Trophoblast cell (in vitro differentiated cells and primary cell): ENCODE measurements around the gene WNT4.

ENCODE experiments used
- DNase-seq, 2 donors: peaks; one replicate each; pipeline ENCODE4 v3.0.0-alpha.2; 2016
- H2AFZ ChIP-seq: 2 replicates; pipeline ENCODE4 v1.6.1; 2013; ENCODE audit warnings: low read length, moderate library complexity, mild to moderate bottlenecking; ENCODE audit not compliant: insufficient read depth, poor library complexity
- H2AK5ac ChIP-seq: 2 replicates; pipeline ENCODE4 v1.6.1; 2013; ENCODE audit warnings: mild to moderate bottlenecking, low read length
- H2BK120ac ChIP-seq: 2 replicates; pipeline ENCODE4 v1.6.1; 2013; ENCODE audit warnings: low read length, mild to moderate bottlenecking, moderate library complexity; ENCODE audit not compliant: insufficient read depth, poor library complexity
- H2BK12ac ChIP-seq: 2 replicates; pipeline ENCODE4 v1.6.1; 2013; ENCODE audit warnings: mild to moderate bottlenecking, low read length, moderate library complexity
- H2BK5ac ChIP-seq: 2 replicates; pipeline ENCODE4 v1.6.1; 2013; ENCODE audit warnings: low read length, low read depth, moderate library complexity, mild to moderate bottlenecking; ENCODE audit not compliant: poor library complexity
- H3K14ac ChIP-seq: 2 replicates; pipeline ENCODE4 v1.6.1; 2013; ENCODE audit warnings: mild to moderate bottlenecking, low read length
- H3K18ac ChIP-seq: 2 replicates; pipeline ENCODE4 v1.6.1; 2013; ENCODE audit warnings: mild to moderate bottlenecking, low read length
- H3K23ac ChIP-seq: 2 replicates; pipeline ENCODE4 v1.6.1; 2013; ENCODE audit warnings: low read length
- H3K27ac ChIP-seq: 2 replicates; pipeline ENCODE4 v1.5.1; 2013; ENCODE audit warnings: low read depth, mild to moderate bottlenecking, inconsistent platforms, low read length, moderate library complexity
- H3K27me3 ChIP-seq: 2 replicates; pipeline ENCODE4 v1.6.1; 2013; ENCODE audit warnings: inconsistent platforms, mild to moderate bottlenecking, low read length, moderate library complexity; ENCODE audit not compliant: insufficient read depth
- H3K36me3 ChIP-seq, 2 experiments: 1 replicate in 1 of 2; 2 replicates in 1 of 2; pipeline ENCODE4 v1.6.1; 2013; ENCODE audit warnings: low read length in 2 of 2, mild to moderate bottlenecking in 2 of 2, moderate library complexity in 1 of 2; ENCODE audit not compliant: insufficient read depth in 2 of 2, control insufficient read depth in 1 of 2
- H3K4ac ChIP-seq: 2 replicates; pipeline ENCODE4 v1.6.1; 2013; ENCODE audit warnings: low read depth, mild to moderate bottlenecking, low read length, moderate library complexity
- H3K4me1 ChIP-seq, 2 experiments: 1 replicate in 1 of 2; 2 replicates in 1 of 2; pipeline ENCODE4 v1.6.1; 2013; ENCODE audit warnings: low read length in 2 of 2, mild to moderate bottlenecking in 2 of 2, moderate library complexity in 1 of 2; ENCODE audit not compliant: insufficient read depth in 2 of 2, control insufficient read depth in 1 of 2
- H3K4me2 ChIP-seq: 2 replicates; pipeline ENCODE4 v1.6.1; 2013; ENCODE audit warnings: inconsistent platforms, mild to moderate bottlenecking, low read length, moderate library complexity
- H3K4me3 ChIP-seq: 2 replicates; pipeline ENCODE4 v1.5.1; 2013; ENCODE audit warnings: mild to moderate bottlenecking, low read depth, low read length, inconsistent platforms
- H3K79me1 ChIP-seq: one replicate; pipeline ENCODE4 v1.6.1; 2013; ENCODE audit warnings: low read length
- H3K79me2 ChIP-seq: 2 replicates; pipeline ENCODE4 v1.6.1; 2013; ENCODE audit warnings: low read length, mild to moderate bottlenecking; ENCODE audit not compliant: control insufficient read depth, insufficient read depth, poor library complexity
- H3K9ac ChIP-seq: 2 replicates; pipeline ENCODE4 v1.6.1; 2013; ENCODE audit warnings: mild to moderate bottlenecking, low read length
- H3K9me3 ChIP-seq: 2 replicates; pipeline ENCODE4 v1.6.1; 2013; ENCODE audit warnings: low read depth, mild to moderate bottlenecking, control low read depth, inconsistent platforms, low read length; ENCODE audit not compliant: insufficient read depth
- H4K12ac ChIP-seq: 2 replicates; pipeline ENCODE4 v1.6.1; 2013; ENCODE audit warnings: low read depth, mild to moderate bottlenecking, low read length, moderate library complexity
- H4K8ac ChIP-seq: 2 replicates; pipeline ENCODE4 v1.6.1; 2013; ENCODE audit warnings: low read depth, mild to moderate bottlenecking, low read length, moderate library complexity
- H4K91ac ChIP-seq: one replicate; pipeline ENCODE4 v1.6.1; 2013; ENCODE audit warnings: low read depth, mild to moderate bottlenecking, low read length, moderate library complexity
- WGBS: extraction: QIAGEN DNeasy Blood & Tissue Kit; methylation state at CpG from one replicate; pipeline ENCODE4 v1.1.7; 2013; ENCODE audit warnings: missing lambda C conversion rate; ENCODE audit not compliant: insufficient read length, insufficient coverage; ENCODE audit errors: extremely low coverage; 5-methylcytosine and 5-hydroxymethylcytosine counted together

The WNT4 gene

GRCh38 chr1:22124592-22125229 lies 18.2 kb downstream of the WNT4 start:
- Histone ChIP-seq H3K79me1 (peaks cover 11% of the 10 kb centered on the region), H3K36me3 (peaks cover 25 to 26% of the 10 kb centered on the region in 2 experiments), H4K8ac (no peak overlapping the region), H3K4ac (no peak overlapping the region), H4K91ac (no peak overlapping the region), H2BK5ac (no peak overlapping the region), H3K27me3 (no peaks in the 10 kb centered on the region), H3K79me2 (peaks cover 5% of the 10 kb centered on the region), H3K23ac (no peak overlapping the region), H3K27ac (no peak overlapping the region), H2AK5ac (no peak overlapping the region), H3K18ac (no peak overlapping the region), H2BK120ac (no peak overlapping the region), H3K9me3 (peaks cover 2% of the 10 kb centered on the region), H2BK12ac (peak overlapping the region; percentile 7), H3K4me1 (peaks cover 22 to 33% of the 10 kb centered on the region in 2 experiments), H3K9ac (no peak overlapping the region), H3K14ac (no peak overlapping the region), H4K12ac (no peak overlapping the region), H3K4me3 (no peak overlapping the region), H3K4me2 (no peak overlapping the region), H2AFZ (no peak overlapping the region)
- no CpG with 5 or more reads among the region's 8 CpGs for WGBS
- no peak for DNase-seq

- no peak overlapping the region for H3K4ac ChIP-seq
- H2AK5ac ChIP-seq, result no peak overlapping the region
- H3K27ac ChIP-seq, result no peak overlapping the region
- H4K91ac ChIP-seq, result peak overlapping the region; percentile 7
- H3K4me2 ChIP-seq, result no peak overlapping the region
- no peaks in the 10 kb centered on the region for H3K9me3 ChIP-seq
- H3K23ac ChIP-seq, result no peak overlapping the region
- no peak overlapping the region for H4K8ac ChIP-seq
- H3K18ac ChIP-seq, result peak overlapping the region; percentile 25
- no peak overlapping the region for H2AFZ ChIP-seq
- no peak overlapping the region for H2BK5ac ChIP-seq
- H3K9ac ChIP-seq, result no peak overlapping the region
- DNase-seq, result no peak
- H3K4me1 ChIP-seq, result peaks cover 22 to 33% of the 10 kb centered on the region in 2 experiments
- H3K79me2 ChIP-seq, result peaks cover 5% of the 10 kb centered on the region
- no peak overlapping the region for H4K12ac ChIP-seq
- no CpG with 5 or more reads among the region's 9 CpGs for WGBS
- no peaks in the 10 kb centered on the region for H3K27me3 ChIP-seq
- peak overlapping the region; percentile 21 for H3K14ac ChIP-seq
- H2BK12ac ChIP-seq, result no peak overlapping the region
- peak overlapping the region; percentile 12 for H2BK120ac ChIP-seq
- peaks cover 11% of the 10 kb centered on the region for H3K79me1 ChIP-seq
- H3K4me3 ChIP-seq, result no peak overlapping the region
- peaks cover 23 to 26% of the 10 kb centered on the region in 2 experiments for H3K36me3 ChIP-seq
Observed at GRCh38 chr1:22123901-22124404, 18.9 kb downstream of the WNT4 start.

GRCh38 chr1:22123071-22123390 lies 19.9 kb downstream of the WNT4 start:
- no peak overlapping the region for H2AFZ ChIP-seq
- peak overlapping the region; percentile 54 for H2BK5ac ChIP-seq
- peaks cover 5% of the 10 kb centered on the region for H3K79me2 ChIP-seq
- H2AK5ac ChIP-seq, result no peak overlapping the region
- peaks cover 22 to 33% of the 10 kb centered on the region in 2 experiments for H3K4me1 ChIP-seq
- H3K9ac ChIP-seq, result no peak overlapping the region
- no peak overlapping the region for H3K4me3 ChIP-seq
- H3K4me2 ChIP-seq, result no peak overlapping the region
- no peak overlapping the region for H3K4ac ChIP-seq
- no peaks in the 10 kb centered on the region for H3K27me3 ChIP-seq
- H3K18ac ChIP-seq, result peak overlapping the region; percentile 39
- H2BK12ac ChIP-seq, result peak overlapping the region; percentile 26
- peak overlapping the region; percentile 6 for H4K8ac ChIP-seq
- peaks cover 11% of the 10 kb centered on the region for H3K79me1 ChIP-seq
- peak overlapping the region; percentile 67 for H4K91ac ChIP-seq
- H4K12ac ChIP-seq, result no peak overlapping the region
- H2BK120ac ChIP-seq, result peak overlapping the region; percentile 55
- H3K14ac ChIP-seq, result peak overlapping the region; percentile 29
- H3K27ac ChIP-seq, result peak overlapping the region; percentile 75
- peaks cover 33 to 35% of the 10 kb centered on the region in 2 experiments for H3K36me3 ChIP-seq
- no CpG with 5 or more reads among the region's 8 CpGs for WGBS
- no peaks in the 10 kb centered on the region for H3K9me3 ChIP-seq
- no peak overlapping the region for H3K23ac ChIP-seq
- DNase-seq, result peak in 1 of 2 donors; percentile 58

GRCh38 chr1:22122273-22123070 lies 20.4 kb downstream of the WNT4 start:
- H3K9ac ChIP-seq, result no peak overlapping the region
- no CpG with 5 or more reads among the region's 21 CpGs for WGBS

More at GRCh38 chr1:22122273-22123070, 20.4 kb downstream of the WNT4 start:
- Histone ChIP-seq H4K8ac (peak overlapping the region; percentile 7), H3K4ac (peak overlapping the region; percentile 44), H3K9me3 (no peaks in the 10 kb centered on the region), H4K12ac (peak overlapping the region; percentile 2), H3K4me2 (peak overlapping the region; percentile 19), H3K79me1 (peaks cover 11% of the 10 kb centered on the region), H3K27ac (peak overlapping the region; percentile 75), H3K14ac (peak overlapping the region; percentile 42), H2AK5ac (peak overlapping the region; percentile 66), H2BK12ac (peak overlapping the region; percentile 26), H3K18ac (peak overlapping the region; percentile 12), H3K4me1 (peaks cover 22 to 33% of the 10 kb centered on the region in 2 experiments), H3K79me2 (peaks cover 5% of the 10 kb centered on the region), H2BK120ac (peak overlapping the region; percentile 15), H3K36me3 (peaks cover 34 to 36% of the 10 kb centered on the region in 2 experiments), H2BK5ac (peak overlapping the region; percentile 54), H4K91ac (peak overlapping the region; percentile 61), H3K4me3 (no peak overlapping the region), H2AFZ (no peak overlapping the region), H3K27me3 (no peaks in the 10 kb centered on the region), H3K23ac (no peak overlapping the region)
- DNase-seq, result no peak
